Diencephalon (tissue), 1 donor: ENCODE results near the gene CYP2D6. TPM values are rescaled to one million over a fixed set of nuclear protein-coding genes. Genes with fewer than 3 reads are reported as not detected.

Experiments used
- total RNA-seq: library from RNA; depleted of rRNA; stranded (reverse); fragments of >200 nt; gene quantifications from one replicate; pipeline ENCODE4 v1.2.3, GENCODE V29; 2014

The CYP2D6 gene
- 4.2 TPM for total RNA-seq

GRCh38 chr22:42130639-42131431 is at the start of gene CYP2D6:
TSS of gene CYP2D6 (minus strand) at chr22:42130810. CDS start at chr22:42130791, 19 bp downstream.

GRCh38 chr22:42090596-42091454 is 39.8 kb downstream of the CYP2D6 start, which contains the start of gene NDUFA6:
TSS of gene NDUFA6 (minus strand) at chr22:42090772. CDS start at chr22:42090744, 28 bp downstream.

GRCh38 chr22:42079319-42080251 is 51.0 kb downstream of the CYP2D6 start, which contains the start of gene SMDT1:
TSS of gene SMDT1 (plus strand) at chr22:42079700. CDS start at chr22:42079769, 69 bp downstream.

Other genes starting within 250 kb of the CYP2D6 start
- not detected for gene SHISA8, start 215.7 kb downstream of the CYP2D6 start, total RNA-seq
- gene TNFRSF13C, start 204.0 kb downstream of the CYP2D6 start, total RNA-seq: 0.46 TPM
- 8.1 TPM for gene CENPM, start 183.7 kb downstream of the CYP2D6 start, total RNA-seq
- 180 TPM for gene SEPTIN3, start 161.4 kb downstream of the CYP2D6 start, total RNA-seq
- gene WBP2NL, start 132.0 kb downstream of the CYP2D6 start, total RNA-seq: 4.2 TPM
- gene NAGA, start 60.0 kb downstream of the CYP2D6 start, total RNA-seq: 17.1 TPM
- gene PHETA2, start 56.6 kb downstream of the CYP2D6 start, total RNA-seq: 3.5 TPM
- gene SMDT1, start 51.1 kb downstream of the CYP2D6 start, total RNA-seq: 19.1 TPM
- gene NDUFA6, start 40.0 kb downstream of the CYP2D6 start, total RNA-seq: 59.1 TPM
- gene TCF20, start 139.8 kb upstream of the CYP2D6 start, total RNA-seq: 64.4 TPM